GM10266 (cell line): Measurements from ENCODE around the gene SH3GL3.

ENCODE experiments used
- DNase-seq: peaks from one replicate; pipeline ENCODE4 v3.0.0; 2012; ENCODE audit errors: extremely low spot score
- TF ChIP-seq, protein P1 (sequence below): IDR thresholded peaks from 2 replicates; pipeline ENCODE4 v1.5.1; 2012; ENCODE audit warnings: mild to moderate bottlenecking, low read depth; ENCODE audit not compliant: control insufficient read depth, insufficient read depth; ENCODE audit errors: missing control alignments

SH3GL3 gene, protein sequence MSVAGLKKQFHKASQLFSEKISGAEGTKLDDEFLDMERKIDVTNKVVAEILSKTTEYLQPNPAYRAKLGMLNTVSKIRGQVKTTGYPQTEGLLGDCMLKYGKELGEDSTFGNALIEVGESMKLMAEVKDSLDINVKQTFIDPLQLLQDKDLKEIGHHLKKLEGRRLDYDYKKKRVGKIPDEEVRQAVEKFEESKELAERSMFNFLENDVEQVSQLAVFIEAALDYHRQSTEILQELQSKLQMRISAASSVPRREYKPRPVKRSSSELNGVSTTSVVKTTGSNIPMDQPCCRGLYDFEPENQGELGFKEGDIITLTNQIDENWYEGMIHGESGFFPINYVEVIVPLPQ

DNA sequence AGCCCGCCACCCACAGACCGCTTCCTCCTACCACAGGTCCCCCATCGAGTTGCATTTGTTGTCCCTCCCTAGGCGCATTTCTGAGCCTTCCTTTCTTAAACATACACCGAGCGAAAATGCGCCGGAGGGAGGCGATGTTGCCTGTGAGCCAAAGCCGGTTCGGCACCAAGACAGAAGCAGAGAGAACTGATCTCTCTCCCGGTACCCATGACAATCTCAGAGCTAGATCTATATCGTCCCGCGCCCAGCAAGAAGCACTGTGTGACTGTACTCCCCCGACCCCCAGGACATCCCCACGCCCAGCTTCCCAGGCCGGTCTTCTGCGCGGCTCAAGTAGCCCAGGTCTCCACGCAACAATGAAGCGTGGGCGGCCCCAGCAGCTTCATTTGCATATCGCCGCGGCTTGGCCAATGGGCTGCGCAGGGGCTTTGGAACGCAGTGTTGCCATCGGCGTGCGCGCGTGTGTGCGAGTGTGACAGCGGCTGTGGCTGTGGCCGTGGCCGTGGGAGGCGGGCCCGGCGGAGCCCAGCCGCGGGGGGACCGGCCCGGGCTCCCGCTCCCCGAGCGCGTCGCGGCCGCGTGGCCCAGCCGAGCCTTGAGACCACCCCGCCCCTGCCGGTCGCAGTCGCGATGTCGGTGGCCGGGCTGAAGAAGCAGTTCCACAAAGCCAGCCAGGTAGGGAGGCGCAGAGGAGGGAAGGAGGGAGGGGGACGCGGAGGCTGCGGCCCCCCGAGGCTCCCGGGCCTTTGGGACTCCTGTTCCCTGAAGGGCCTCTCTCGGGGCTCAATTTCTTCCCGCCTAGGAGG is at the start of gene SH3GL3:
TSS of gene SH3GL3 (plus strand) at position 438 of the 806 bp plus-strand sequence. CDS start at position 631, 193 bp downstream.
- TF ChIP-seq, protein P1, sequence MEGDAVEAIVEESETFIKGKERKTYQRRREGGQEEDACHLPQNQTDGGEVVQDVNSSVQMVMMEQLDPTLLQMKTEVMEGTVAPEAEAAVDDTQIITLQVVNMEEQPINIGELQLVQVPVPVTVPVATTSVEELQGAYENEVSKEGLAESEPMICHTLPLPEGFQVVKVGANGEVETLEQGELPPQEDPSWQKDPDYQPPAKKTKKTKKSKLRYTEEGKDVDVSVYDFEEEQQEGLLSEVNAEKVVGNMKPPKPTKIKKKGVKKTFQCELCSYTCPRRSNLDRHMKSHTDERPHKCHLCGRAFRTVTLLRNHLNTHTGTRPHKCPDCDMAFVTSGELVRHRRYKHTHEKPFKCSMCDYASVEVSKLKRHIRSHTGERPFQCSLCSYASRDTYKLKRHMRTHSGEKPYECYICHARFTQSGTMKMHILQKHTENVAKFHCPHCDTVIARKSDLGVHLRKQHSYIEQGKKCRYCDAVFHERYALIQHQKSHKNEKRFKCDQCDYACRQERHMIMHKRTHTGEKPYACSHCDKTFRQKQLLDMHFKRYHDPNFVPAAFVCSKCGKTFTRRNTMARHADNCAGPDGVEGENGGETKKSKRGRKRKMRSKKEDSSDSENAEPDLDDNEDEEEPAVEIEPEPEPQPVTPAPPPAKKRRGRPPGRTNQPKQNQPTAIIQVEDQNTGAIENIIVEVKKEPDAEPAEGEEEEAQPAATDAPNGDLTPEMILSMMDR = no peak
- no peak for DNase-seq

DNA sequence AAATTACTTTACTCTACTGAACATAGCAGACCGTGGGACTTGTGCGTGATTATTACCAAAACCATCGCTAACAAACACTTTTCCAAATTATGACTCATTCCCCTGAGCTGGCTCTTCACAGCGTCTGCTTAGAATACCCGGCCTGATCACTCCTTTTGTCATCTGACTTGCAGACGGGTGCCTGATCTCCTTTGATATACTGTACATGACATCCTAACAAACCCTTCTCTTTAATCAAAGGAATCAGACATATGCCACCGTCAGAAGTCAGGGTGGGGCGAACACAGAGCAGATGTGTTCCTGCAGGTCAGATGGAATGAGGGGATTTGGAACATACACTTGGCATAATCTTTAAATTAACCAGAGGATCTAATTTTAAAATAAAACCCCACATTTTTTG is 48.5 kb upstream of the SH3GL3 start:
- TF ChIP-seq, protein P1 = no peak
- DNase-seq = no peak

DNA sequence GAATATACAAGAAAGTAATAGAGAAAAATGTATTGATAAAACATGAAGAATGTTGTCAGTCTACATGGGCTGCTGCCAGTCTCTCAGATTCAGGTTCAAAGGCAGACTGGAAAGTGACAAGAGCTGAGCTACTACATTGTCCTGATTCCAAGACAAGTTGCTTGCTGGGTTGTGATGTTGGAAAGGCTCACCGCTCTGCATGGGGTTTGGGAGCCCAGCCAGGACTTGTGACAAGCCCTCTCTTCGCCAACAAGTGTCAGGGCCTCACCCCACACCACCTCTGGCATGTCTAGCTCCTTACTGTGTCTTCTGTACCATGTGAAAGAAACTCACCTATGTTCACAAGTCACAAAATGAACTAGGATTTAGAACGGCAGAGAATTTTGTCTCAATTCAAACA is 43.0 kb upstream of the SH3GL3 start:
- TF ChIP-seq, protein P1 = no peak
- no peak for DNase-seq

DNA sequence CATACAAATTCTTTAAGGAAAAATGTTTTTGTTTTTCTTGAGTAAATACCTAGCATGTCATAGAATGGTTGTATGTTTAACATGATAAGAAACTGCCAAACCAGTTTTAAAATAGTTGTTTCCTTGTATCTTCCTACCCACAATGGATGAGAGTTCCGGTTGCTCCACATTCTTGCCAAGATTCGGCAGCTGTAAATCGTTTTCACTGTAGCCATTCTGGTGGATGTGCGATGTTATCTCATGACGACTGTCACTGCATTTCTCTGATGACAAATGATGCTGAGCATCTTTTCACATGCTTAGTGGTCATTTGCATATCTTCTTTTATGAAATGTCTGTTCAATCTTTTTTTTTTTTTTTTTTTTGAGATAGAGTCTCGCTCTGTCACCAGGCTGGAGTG is 36.6 kb upstream of the SH3GL3 start:
- DNase-seq = no peak
- TF ChIP-seq, protein P1 = no peak

DNA sequence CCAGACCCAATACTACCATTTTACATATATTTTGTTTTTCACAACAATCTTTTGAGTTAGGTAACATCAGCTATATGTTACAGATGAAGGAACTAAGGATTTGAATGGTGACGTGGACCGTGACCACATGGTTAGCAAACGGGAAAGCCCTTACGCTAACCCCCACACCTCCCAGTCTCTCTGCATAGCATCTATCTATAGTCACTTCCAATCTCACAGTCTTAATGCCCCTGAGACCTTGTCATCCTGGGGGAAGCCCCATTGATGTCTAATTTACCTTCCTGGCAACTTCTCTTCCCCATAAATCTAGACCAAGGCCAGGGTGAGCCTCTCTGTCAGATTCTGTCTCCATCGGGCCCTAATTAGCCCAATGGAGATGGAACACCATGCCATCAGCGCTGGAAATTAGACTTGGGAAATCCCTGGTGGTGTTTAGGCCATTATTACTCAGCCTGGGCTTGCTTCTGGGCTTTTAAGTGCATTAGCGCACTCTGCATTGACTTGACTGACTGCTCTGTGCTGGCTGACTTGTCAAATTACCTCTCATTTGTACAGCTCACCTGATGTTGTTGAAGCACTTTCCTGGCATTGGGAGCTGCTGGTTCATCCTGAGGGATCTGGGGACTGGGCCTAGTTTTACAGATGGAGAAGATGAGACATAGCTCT is 34.0 kb upstream of the SH3GL3 start:
- TF ChIP-seq, protein P1 = no peak
- DNase-seq = no peak

DNA sequence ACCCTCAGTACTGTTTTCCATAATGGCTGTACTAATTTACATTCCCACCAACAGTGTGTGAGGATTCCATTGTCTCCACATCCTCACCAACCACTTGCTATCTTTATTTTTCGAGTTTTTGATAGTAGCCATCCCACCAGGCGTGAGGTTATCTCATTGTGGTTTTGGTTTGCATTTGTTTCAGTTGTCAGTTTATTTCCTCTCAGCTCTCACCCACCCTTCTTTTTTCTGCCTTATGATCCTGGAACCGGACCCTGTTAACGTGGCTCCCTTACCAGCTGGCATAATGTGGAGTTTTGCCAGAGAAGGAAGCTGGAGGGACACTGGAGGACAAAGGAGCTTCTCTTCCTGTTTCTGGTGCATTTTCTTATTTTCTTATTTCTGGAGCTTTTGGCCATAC is 25.1 kb upstream of the SH3GL3 start:
- TF ChIP-seq, protein P1 = no peak
- no peak for DNase-seq
